HUES6 (cell line): ENCODE data around the gene ACADSB.

Experiments used
- H3K27ac ChIP-seq: 2 replicates; pipeline ENCODE4 v1.7.0; 2013; ENCODE audit warnings: low read depth, mild to moderate bottlenecking, low read length, inconsistent platforms
- H3K27me3 ChIP-seq: 2 replicates; pipeline ENCODE4 v1.6.1; 2013; ENCODE audit warnings: low read length; ENCODE audit not compliant: control insufficient read depth, insufficient read depth
- H3K36me3 ChIP-seq: 2 replicates; pipeline ENCODE4 v1.6.1; 2013; ENCODE audit warnings: low read length; ENCODE audit not compliant: control insufficient read depth, insufficient read depth
- H3K4me1 ChIP-seq: 2 replicates; pipeline ENCODE4 v1.6.1; 2013; ENCODE audit warnings: low read length; ENCODE audit not compliant: control insufficient read depth, insufficient read depth
- H3K4me3 ChIP-seq: 2 replicates; pipeline ENCODE4 v1.5.1; 2013; ENCODE audit warnings: low read depth, low read length
- H3K9ac ChIP-seq: one replicate; pipeline ENCODE4 v1.6.1; 2013; ENCODE audit warnings: mild to moderate bottlenecking, low read length
- H3K9me3 ChIP-seq: 2 replicates; pipeline ENCODE4 v1.6.1; 2013; ENCODE audit warnings: low read depth, low read length; ENCODE audit not compliant: control insufficient read depth, insufficient read depth

ACADSB gene

DNA sequence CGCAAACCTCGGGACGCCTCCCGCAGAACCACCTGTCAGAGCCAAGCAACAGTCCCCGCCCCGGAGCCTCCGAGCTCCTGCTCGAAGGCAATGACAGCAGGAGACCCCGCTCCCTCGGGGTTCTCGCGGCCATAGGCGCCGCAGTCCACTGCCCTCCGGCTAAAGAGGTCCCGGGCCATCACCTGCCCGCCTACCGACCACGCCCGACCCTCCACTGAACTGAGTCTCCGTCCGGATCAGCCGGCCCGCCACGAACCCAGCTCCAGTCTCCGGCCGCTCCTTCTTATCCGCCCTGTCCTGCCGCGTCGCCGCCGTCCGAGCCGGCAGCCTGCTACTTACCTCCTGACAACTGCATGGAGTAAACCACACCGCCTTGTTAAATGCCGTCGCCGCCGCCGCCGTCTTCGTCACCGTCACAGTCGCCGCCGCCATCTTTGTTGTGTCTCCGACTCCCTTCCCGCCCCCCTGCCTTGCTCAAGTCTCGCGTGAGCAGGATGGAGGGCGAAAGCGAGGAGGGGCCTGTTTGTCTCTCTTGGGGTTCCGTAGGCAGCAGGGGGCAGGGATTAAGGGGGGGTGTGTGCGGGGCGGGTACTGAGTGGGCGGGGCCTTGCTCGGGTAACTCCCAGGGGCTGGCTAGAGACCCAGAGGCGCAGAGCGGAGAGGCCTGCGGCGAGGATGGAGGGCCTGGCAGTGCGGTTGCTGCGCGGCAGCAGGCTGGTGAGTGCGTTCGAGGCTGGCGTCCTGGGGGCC, at the start of gene ACADSB, which contains the start of gene IKZF5:
ACADSB (plus strand) TSS at position 652 of the 750 bp plus-strand sequence; CDS start at position 676, 24 bp downstream.
IKZF5 (minus strand) TSS at position 441 of the 750 bp plus-strand sequence. CDS start 10,170 bp downstream, outside the sequence.
- H3K4me3 ChIP-seq, result peak within 1 kb of the TSS; percentile 96
- peak within 1 kb of the TSS; percentile 95 for H3K9ac ChIP-seq
- peak within 1 kb of the TSS; percentile 78 for H3K27ac ChIP-seq
- H3K36me3 ChIP-seq, result no peaks in the 10 kb centered on the region
- no peaks in the 10 kb centered on the region for H3K9me3 ChIP-seq
- 0 out of 2 replicates have a peak, but pooled peaks cover 3% of the 10 kb centered on the region for H3K4me1 ChIP-seq
- peaks cover 22% of the 10 kb centered on the region for H3K27me3 ChIP-seq

DNA sequence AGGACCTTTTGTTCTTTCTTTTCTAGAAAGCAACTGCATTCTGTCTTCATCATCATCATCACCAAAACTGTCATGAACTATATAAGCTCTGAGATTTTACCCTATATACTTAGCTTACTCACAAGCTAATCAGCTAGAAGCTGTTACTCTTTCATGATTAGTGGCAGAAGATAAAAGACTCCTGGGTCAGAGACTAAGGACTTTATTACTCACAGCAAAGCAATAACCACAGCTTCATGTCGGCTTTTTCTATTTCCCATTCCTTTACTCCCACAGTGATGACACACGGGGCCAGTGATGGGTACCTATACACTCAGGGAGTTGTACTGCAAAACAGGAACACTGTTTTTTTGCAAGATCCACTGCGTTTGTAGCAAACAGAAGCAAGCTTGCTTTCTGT, 46.4 kb upstream of the ACADSB start:
- Histone ChIP-seq H3K9ac (no peak overlapping the region), H3K4me3 (no peak overlapping the region), H3K4me1 (no peaks in the 10 kb centered on the region), H3K27me3 (peaks cover 4% of the 10 kb centered on the region), H3K36me3 (no peaks in the 10 kb centered on the region), H3K9me3 (peaks cover 20% of the 10 kb centered on the region; the same call in 1 of the 2 replicates), H3K27ac (no peak overlapping the region)

DNA sequence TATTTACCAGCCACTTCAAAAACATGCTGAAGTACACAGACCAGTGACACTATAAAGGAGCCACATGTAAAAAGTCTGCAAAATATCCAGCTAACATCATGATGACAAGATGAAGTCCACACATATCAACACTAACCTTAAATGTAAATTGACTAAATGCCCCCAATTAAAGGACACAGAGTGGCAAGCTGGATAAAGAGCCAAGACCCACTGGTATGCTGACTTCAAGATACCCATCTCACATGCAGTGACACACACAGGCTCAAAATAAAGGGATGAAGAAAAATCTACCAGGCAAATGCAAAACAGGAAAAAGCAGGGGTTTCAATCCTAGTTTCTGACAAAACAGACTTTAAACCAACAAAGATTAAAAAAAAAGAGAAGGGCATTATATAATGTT, 41.9 kb upstream of the ACADSB start:
- H3K27ac ChIP-seq, result no peak overlapping the region
- H3K36me3 ChIP-seq, result no peaks in the 10 kb centered on the region
- H3K27me3 ChIP-seq, result peaks cover 9% of the 10 kb centered on the region
- no peaks in the 10 kb centered on the region for H3K4me1 ChIP-seq
- no peak overlapping the region for H3K9ac ChIP-seq
- peaks cover 22% of the 10 kb centered on the region; the same call in 1 of the 2 replicates for H3K9me3 ChIP-seq
- no peak overlapping the region for H3K4me3 ChIP-seq

DNA sequence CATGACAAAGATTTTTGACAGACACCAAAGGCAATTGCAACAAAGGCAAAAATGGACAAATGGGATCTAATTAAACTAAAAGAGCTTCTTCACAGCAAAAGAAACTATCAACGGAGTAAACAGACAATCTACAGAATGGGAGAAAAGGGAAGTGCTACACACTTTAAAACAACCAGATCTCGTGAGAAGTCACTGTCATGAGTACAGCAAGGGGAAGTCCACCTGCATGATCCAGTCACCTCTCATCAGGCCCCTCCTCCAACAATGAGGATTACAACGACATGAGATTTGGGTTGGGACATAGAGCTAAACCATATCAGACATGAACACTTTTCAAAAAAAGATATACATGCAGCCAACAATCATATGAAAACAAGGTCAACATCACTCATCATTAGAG, 40.1 kb upstream of the ACADSB start:
- Histone ChIP-seq H3K27me3 (peaks cover 6% of the 10 kb centered on the region; the same call in 1 of the 2 replicates), H3K27ac (no peak overlapping the region), H3K9me3 (peaks cover 22% of the 10 kb centered on the region; the same call in 1 of the 2 replicates), H3K4me3 (no peak overlapping the region), H3K4me1 (no peaks in the 10 kb centered on the region), H3K36me3 (no peaks in the 10 kb centered on the region), H3K9ac (no peak overlapping the region)

DNA sequence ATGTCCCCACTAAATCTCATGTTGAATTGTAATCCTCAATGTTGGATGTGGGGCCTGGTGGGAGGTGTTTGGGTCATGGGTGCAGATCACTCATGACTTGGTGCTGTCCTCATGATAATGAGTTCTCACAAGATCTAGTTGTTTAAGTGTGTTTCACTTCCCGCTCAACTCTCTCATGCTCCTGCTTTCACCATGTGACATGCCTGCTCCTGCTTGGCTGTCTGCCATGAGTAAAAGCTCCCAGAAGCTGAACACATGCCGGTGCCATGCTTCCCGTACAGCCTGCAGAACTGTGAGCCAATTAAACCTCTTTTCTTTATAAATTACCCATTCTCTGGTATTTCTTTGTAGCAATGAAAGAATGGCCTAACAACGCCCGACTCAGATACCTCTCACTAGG, 34.8 kb upstream of the ACADSB start:
- no peak overlapping the region for H3K9ac ChIP-seq
- no peak overlapping the region for H3K4me3 ChIP-seq
- no peaks in the 10 kb centered on the region for H3K36me3 ChIP-seq
- H3K9me3 ChIP-seq, result 0 out of 2 replicates have a peak, but pooled peaks cover 3% of the 10 kb centered on the region
- no peaks in the 10 kb centered on the region for H3K4me1 ChIP-seq
- H3K27ac ChIP-seq, result no peak overlapping the region
- peaks cover 6% of the 10 kb centered on the region; the same call in 1 of the 2 replicates for H3K27me3 ChIP-seq

DNA sequence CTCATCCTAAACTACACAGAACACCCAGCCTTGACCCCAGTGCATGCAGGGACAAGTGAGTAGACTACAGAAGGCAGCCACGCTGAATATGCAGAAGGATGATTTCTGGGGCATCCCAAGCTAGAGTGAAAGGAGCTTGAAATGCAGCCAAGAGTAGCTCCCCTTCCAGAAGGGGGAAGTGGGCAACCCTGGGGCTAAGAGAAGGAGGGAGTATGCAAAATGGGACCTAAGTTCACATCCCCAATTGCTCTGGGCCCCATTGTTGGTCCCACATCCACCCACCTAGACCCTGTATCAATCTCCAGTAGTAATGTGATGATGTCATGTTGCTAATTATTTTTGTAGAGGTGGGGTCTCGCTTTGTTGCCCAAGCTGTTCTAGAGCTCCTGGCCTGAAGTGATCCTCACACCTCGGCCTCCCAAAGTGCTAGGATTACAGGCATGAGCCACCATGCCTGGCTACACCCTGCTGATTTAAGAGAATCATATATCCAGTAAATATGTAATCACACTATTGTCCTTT, 34.2 kb upstream of the ACADSB start:
- Histone ChIP-seq H3K36me3 (no peaks in the 10 kb centered on the region), H3K9ac (no peak overlapping the region), H3K27ac (no peak overlapping the region), H3K4me3 (no peak overlapping the region), H3K9me3 (no peaks in the 10 kb centered on the region), H3K27me3 (peaks cover 6% of the 10 kb centered on the region; the same call in 1 of the 2 replicates), H3K4me1 (no peaks in the 10 kb centered on the region)

DNA sequence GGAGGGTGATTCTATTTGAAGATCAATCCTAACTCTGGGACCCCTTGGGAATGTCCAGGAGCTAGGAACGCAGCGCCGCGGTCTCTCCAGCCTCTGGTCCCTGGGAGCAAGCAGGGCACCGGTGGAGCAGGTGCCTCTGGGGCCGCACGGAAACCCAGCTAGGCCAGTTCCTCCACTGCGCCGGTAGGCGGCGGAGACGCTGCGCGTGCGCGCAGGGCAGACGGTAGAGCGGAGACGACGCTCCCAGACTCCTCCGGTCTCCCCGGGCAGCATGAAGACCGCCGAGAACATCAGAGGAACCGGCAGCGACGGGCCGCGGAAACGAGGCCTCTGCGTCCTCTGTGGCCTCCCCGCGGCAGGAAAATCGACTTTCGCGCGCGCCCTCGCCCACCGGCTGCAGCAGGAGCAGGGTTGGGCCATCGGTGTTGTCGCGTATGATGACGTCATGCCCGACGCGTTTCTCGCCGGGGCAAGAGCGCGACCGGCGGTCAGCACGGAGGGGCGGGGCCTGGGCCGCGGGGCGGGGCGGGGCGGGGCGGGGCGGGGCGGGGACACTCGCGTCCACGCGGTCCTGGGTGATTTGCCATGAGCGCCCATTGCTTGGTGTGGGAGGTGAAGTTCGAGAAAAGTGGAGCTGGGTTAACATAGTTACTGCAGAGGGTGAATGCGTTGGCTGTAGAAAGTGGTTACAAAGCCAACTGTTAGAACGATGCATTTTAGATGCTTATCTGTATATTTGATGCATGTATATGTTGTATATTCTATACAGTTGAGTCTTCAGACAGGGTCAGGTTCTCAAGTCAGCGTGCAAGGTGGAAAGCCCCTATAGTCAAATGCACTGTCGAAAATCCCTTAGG, 28.4 kb upstream of the ACADSB start, which contains the start of gene PSTK:
PSTK (plus strand) TSS at position 193 of the 857 bp plus-strand sequence; CDS start at position 272, 79 bp downstream.
- H3K9me3 ChIP-seq, result no peaks in the 10 kb centered on the region
- peak within 1 kb of the TSS; percentile 99 for H3K9ac ChIP-seq
- H3K27me3 ChIP-seq, result no peaks in the 10 kb centered on the region
- H3K4me1 ChIP-seq, result no peaks in the 10 kb centered on the region
- H3K36me3 ChIP-seq, result peaks cover 7% of the 10 kb centered on the region; the same call in 1 of the 2 replicates
- peak within 1 kb of the TSS; percentile 96 for H3K27ac ChIP-seq
- peak within 1 kb of the TSS; percentile 97 for H3K4me3 ChIP-seq

DNA sequence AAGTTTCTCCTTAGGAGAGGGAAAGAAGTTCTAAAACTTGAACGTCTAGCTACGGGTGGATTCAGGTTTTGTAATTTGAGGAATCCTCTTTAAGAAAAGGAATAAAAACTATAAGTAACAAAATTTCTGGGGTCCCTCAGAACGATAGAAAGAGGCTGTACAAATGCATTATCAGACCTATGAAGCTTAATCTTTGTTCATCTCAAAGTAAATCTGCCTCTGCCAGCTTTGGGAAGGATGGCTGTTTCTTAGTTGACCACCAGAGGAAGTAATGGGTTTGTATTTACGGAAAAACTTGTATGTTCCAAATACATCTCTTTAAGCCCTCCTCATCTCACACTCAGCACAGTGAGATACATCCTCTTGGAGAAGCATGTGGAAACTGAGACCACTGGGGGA, 27.7 kb upstream of the ACADSB start:
- Histone ChIP-seq H3K36me3 (peaks cover 7% of the 10 kb centered on the region; the same call in 1 of the 2 replicates), H3K9ac (no peak overlapping the region), H3K9me3 (no peaks in the 10 kb centered on the region), H3K27ac (no peak overlapping the region), H3K4me3 (peak overlapping the region; percentile 97), H3K27me3 (no peaks in the 10 kb centered on the region), H3K4me1 (no peaks in the 10 kb centered on the region)

DNA sequence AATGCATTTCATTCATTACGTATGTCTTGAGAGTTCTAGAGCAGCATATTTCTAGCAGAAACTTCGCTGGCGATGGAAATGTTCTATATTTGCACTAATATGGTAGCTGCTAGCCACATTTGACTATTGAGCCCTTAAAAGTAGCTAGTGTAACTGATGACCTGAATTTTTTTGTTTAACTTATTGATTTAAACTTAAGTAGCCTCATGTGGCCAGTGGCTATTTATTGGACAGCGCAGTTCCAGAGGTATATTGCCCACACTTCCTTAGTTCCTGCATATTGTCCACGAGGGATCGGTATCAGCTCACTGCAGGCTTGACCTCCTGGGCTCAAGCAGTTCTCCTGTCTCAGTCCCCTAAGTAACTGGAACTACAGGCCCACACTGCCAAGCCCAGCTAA, 24.9 kb upstream of the ACADSB start:
- Histone ChIP-seq H3K9ac (no peak overlapping the region), H3K9me3 (no peaks in the 10 kb centered on the region), H3K36me3 (peaks cover 10% of the 10 kb centered on the region; the same call in 1 of the 2 replicates), H3K27me3 (no peaks in the 10 kb centered on the region), H3K4me1 (no peaks in the 10 kb centered on the region), H3K27ac (no peak overlapping the region), H3K4me3 (no peak overlapping the region)

DNA sequence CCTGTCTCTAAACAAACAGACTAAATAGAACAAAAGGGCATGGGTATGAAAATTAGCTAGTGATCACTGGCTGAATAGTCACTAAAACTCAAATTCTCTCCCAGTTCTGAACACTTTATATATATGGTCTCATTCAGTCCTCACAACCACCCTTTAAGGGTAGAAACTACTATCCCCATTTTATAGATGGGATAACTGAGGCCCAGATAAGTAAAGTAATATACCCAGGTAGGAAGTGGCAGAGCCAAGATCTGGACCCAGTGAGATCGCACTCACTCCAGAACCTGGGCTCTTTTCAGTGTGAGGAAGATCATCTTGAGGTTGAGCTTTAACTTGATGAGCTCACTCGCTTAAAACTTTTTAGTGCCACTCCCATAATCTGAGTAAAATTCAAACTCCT, 24.1 kb upstream of the ACADSB start:
- Histone ChIP-seq H3K4me3 (no peak overlapping the region), H3K27me3 (no peaks in the 10 kb centered on the region), H3K36me3 (peaks cover 10% of the 10 kb centered on the region; the same call in 1 of the 2 replicates), H3K9me3 (no peaks in the 10 kb centered on the region), H3K27ac (no peak overlapping the region), H3K9ac (no peak overlapping the region), H3K4me1 (no peaks in the 10 kb centered on the region)
